Natural killer cell (primary cell): ENCODE measurements around the gene SH3TC1. TPM values are rescaled to one million over a fixed set of nuclear protein-coding genes. Genes with fewer than 3 reads are reported as not detected.

Experiments used
- ATAC-seq, 3 donors: fragments of 150-1000 bp in 2 of 3; fragments of 200-7000 bp in 1 of 3; cut with Tn5 transposase; 1 replicate in 1 of 3; 2 replicates in 2 of 3; pipeline ENCODE4 v1.10.0; 2021; ENCODE audit warnings: mild to moderate bottlenecking in 2 of 3, moderate library complexity in 2 of 3
- DNase-seq, 2 donors: peaks; one replicate each; pipeline versions ENCODE4 v3.0.0 to v3.0.0-alpha.2; 2013 to 2021; ENCODE audit warnings: mixed read lengths in 1 of 2
- H3K27ac ChIP-seq: one replicate; pipeline ENCODE4 v1.5.1; 2013; ENCODE audit warnings: mild to moderate bottlenecking, low read length
- H3K27me3 ChIP-seq: one replicate; pipeline ENCODE4 v1.6.1; 2013; ENCODE audit warnings: low read length; ENCODE audit not compliant: control insufficient read depth, insufficient read depth
- H3K36me3 ChIP-seq: one replicate; pipeline ENCODE4 v1.6.1; 2013; ENCODE audit warnings: low read length; ENCODE audit not compliant: control insufficient read depth, insufficient read depth
- H3K4me1 ChIP-seq: one replicate; pipeline ENCODE4 v1.6.1; 2013; ENCODE audit warnings: low read length; ENCODE audit not compliant: control insufficient read depth, insufficient read depth
- H3K4me3 ChIP-seq: one replicate; pipeline ENCODE4 v1.5.1; 2013; ENCODE audit warnings: low read length
- H3K9me3 ChIP-seq: one replicate; pipeline ENCODE4 v1.6.1; 2013; ENCODE audit warnings: low read length; ENCODE audit not compliant: control insufficient read depth, insufficient read depth
- H3K27ac Mint-ChIP-seq, 2 donors: one replicate each; pipeline ENCODE4 v1.8.0; 2022; ENCODE audit warnings: mild to moderate bottlenecking in 2 of 2, mixed read lengths in 2 of 2, moderate library complexity in 1 of 2
- H3K27me3 Mint-ChIP-seq, 2 donors: one replicate each; pipeline ENCODE4 v1.8.0; 2022; ENCODE audit warnings: low read depth in 2 of 2, mixed read lengths in 2 of 2
- H3K36me3 Mint-ChIP-seq: one replicate; pipeline ENCODE4 v1.8.0; 2022; ENCODE audit warnings: mixed read lengths
- H3K4me1 Mint-ChIP-seq, 2 donors: one replicate each; pipeline ENCODE4 v1.8.0; 2022; ENCODE audit warnings: mixed read lengths in 2 of 2
- H3K4me3 Mint-ChIP-seq: one replicate; pipeline ENCODE4 v1.8.0; 2022; ENCODE audit warnings: mild to moderate bottlenecking, moderate library complexity, mixed read lengths
- H3K9me3 Mint-ChIP-seq, 2 donors: one replicate each; pipeline ENCODE4 v1.8.0; 2022; ENCODE audit warnings: mixed read lengths in 2 of 2
- WGBS: methylation state at CpG from one replicate; pipeline ENCODE4 v1.1.7; 2013; ENCODE audit warnings: missing lambda C conversion rate; ENCODE audit not compliant: insufficient coverage; 5-methylcytosine and 5-hydroxymethylcytosine counted together
- intact Hi-C: fragments of 100-400 bp; cut with micrococcal nuclease; formaldehyde crosslinking; loops from one replicate; pipeline ENCODE4 v1.14.2; 2022
- total RNA-seq, 4 donors: library from RNA; stranded (reverse); fragments of 120-200 nt in 1 of 4; gene quantifications; one replicate each; pipeline versions ENCODE4 v1.2.3 to v1.2.4, GENCODE V29; 2013 to 2022
- TF ChIP-seq, protein P1 (sequence below): fragments of 200-600 bp; IDR thresholded peaks from one replicate; pipeline ENCODE4 v1.8.0; 2022; ENCODE audit warnings: antibody characterized with exemption

The SH3TC1 gene
- total RNA-seq, 3 donors from 2014 or later (not counting 1 experiment from before 2014, with no cell fraction given): 50.1 to 61.7 (median 54.9) TPM

GRCh38 chr4:8248091-8248490 lies 49.0 kb downstream of the SH3TC1 start:
- Mint-ChIP-seq H3K4me1 (no peaks in the 10 kb centered on the region), H3K9me3 (no peaks in the 10 kb centered on the region), H3K27me3 (no peaks in the 10 kb centered on the region), H3K36me3 (no peaks in the 10 kb centered on the region), H3K27ac (no peak overlapping the region), H3K4me3 (no peak overlapping the region)
- H3K27ac ChIP-seq: no peak overlapping the region
- no peak for ATAC-seq
- H3K4me3 ChIP-seq: no peak overlapping the region
- no peaks in the 10 kb centered on the region for H3K4me1 ChIP-seq
- intact Hi-C loops: no loop called here
- TF ChIP-seq, protein P1, sequence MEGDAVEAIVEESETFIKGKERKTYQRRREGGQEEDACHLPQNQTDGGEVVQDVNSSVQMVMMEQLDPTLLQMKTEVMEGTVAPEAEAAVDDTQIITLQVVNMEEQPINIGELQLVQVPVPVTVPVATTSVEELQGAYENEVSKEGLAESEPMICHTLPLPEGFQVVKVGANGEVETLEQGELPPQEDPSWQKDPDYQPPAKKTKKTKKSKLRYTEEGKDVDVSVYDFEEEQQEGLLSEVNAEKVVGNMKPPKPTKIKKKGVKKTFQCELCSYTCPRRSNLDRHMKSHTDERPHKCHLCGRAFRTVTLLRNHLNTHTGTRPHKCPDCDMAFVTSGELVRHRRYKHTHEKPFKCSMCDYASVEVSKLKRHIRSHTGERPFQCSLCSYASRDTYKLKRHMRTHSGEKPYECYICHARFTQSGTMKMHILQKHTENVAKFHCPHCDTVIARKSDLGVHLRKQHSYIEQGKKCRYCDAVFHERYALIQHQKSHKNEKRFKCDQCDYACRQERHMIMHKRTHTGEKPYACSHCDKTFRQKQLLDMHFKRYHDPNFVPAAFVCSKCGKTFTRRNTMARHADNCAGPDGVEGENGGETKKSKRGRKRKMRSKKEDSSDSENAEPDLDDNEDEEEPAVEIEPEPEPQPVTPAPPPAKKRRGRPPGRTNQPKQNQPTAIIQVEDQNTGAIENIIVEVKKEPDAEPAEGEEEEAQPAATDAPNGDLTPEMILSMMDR: no peak
- 94% methylated on average over 7 of the region's 7 CpGs for WGBS
- H3K36me3 ChIP-seq: no peaks in the 10 kb centered on the region
- no peak for DNase-seq
- no peaks in the 10 kb centered on the region for H3K27me3 ChIP-seq
- no peaks in the 10 kb centered on the region for H3K9me3 ChIP-seq

DNA sequence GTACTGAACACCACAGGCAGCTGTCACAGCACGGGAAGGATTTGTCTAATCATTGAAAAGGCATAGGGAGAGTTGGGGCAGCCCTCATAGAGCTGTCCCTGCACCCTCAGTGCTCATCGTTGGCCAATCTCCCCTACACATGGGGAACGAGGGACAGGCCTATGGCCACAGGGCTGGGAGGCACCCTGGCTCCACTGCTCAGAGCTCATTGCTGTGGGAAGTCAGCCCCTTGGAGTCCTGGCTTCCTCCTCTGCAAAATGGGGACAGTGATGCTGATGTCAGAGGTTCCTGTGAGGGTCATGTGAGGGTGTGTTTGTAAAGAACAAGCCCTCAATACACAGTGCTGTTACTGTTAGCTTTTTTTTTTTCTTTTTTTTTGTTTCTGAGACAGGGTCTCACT lies 51.1 kb downstream of the SH3TC1 start:
- Histone ChIP-seq H3K27me3 (no peaks in the 10 kb centered on the region), H3K27ac (no peak overlapping the region), H3K9me3 (no peaks in the 10 kb centered on the region), H3K4me1 (no peaks in the 10 kb centered on the region), H3K4me3 (no peak overlapping the region), H3K36me3 (no peaks in the 10 kb centered on the region)
- H3K36me3 Mint-ChIP-seq: no peaks in the 10 kb centered on the region
- TF ChIP-seq, protein P1: no peak
- no peaks in the 10 kb centered on the region for H3K9me3 Mint-ChIP-seq
- WGBS: 79% methylated on average over 3 of the region's 3 CpGs
- intact Hi-C loops: no loop called here
- DNase-seq (no peak), ATAC-seq (no peak)
- no peak overlapping the region for H3K27ac Mint-ChIP-seq
- no peaks in the 10 kb centered on the region for H3K27me3 Mint-ChIP-seq
- H3K4me3 Mint-ChIP-seq: no peak overlapping the region
- H3K4me1 Mint-ChIP-seq: no peaks in the 10 kb centered on the region

GRCh38 chr4:8250637-8251036 lies 51.5 kb downstream of the SH3TC1 start:
- H3K9me3 Mint-ChIP-seq: no peaks in the 10 kb centered on the region
- intact Hi-C loops: no loop called here
- H3K4me3 Mint-ChIP-seq: no peak overlapping the region
- DNase-seq (no peak), ATAC-seq (no peak)
- H3K36me3 Mint-ChIP-seq: no peaks in the 10 kb centered on the region
- WGBS: 87% methylated on average over 7 of the region's 7 CpGs
- TF ChIP-seq, protein P1: no peak
- no peaks in the 10 kb centered on the region for H3K27me3 Mint-ChIP-seq
- no peaks in the 10 kb centered on the region for H3K4me1 Mint-ChIP-seq
- Histone ChIP-seq H3K4me1 (no peaks in the 10 kb centered on the region), H3K27me3 (no peaks in the 10 kb centered on the region), H3K9me3 (no peaks in the 10 kb centered on the region), H3K4me3 (no peak overlapping the region), H3K27ac (no peak overlapping the region), H3K36me3 (no peaks in the 10 kb centered on the region)
- H3K27ac Mint-ChIP-seq: no peak overlapping the region

DNA sequence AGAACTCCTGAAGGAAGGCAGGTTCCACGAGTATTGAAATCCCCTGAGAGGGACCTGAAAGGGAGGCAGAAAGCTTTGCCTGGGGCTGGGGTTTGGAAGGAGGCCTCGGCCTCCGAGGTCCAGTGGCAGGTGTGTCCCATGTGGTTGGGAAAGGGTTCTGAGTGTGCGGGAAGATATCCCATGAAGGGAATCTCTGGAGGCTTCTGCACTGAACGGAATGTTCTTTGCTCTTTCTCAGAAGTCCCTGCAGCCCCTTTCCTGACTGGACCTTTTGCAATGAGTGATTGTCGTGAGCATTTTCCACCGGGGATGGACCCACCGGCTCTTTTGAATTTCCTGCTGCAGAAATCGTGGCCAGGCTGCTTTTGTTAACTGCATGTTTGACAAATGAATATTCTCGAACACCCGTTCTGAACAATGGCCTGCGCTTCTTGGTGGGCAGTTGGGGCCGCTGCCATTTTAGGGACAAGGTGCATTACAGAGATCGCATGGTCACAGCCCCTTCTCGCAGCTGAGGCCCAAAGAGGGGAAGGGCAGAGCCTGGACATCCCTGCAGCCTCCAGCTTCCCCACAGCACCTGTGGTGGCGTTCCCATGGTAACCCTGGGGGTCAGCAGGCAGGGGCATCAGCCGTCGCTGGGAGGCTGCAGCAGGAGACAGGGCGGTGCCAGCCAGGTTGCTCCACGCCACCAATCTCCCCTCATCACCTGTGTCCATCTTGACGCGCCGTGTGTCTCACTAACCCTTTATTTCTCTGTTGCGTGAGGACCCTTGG lies 52.2 kb downstream of the SH3TC1 start:
- H3K9me3 Mint-ChIP-seq: no peaks in the 10 kb centered on the region
- WGBS: 85% methylated on average over 24 of the region's 24 CpGs
- ATAC-seq (no peak), DNase-seq (no peak)
- no peak overlapping the region for H3K27ac Mint-ChIP-seq
- no peak overlapping the region for H3K4me3 Mint-ChIP-seq
- no peaks in the 10 kb centered on the region for H3K27me3 Mint-ChIP-seq
- Histone ChIP-seq H3K9me3 (no peaks in the 10 kb centered on the region), H3K36me3 (no peaks in the 10 kb centered on the region), H3K4me1 (no peaks in the 10 kb centered on the region), H3K27me3 (no peaks in the 10 kb centered on the region), H3K4me3 (no peak overlapping the region), H3K27ac (no peak overlapping the region)
- H3K4me1 Mint-ChIP-seq: no peaks in the 10 kb centered on the region
- no peaks in the 10 kb centered on the region for H3K36me3 Mint-ChIP-seq
- intact Hi-C loops: no loop called here
- TF ChIP-seq, protein P1: no peak
